ENCODE measurements around the gene MAPKAP1. TPM values are rescaled to one million over a fixed set of nuclear protein-coding genes. Genes with fewer than 3 reads are reported as not detected.
"Not testable (repeated sequence)": the region's sequence is repeated elsewhere in the genome, so short reads cannot be mapped to it uniquely, and the experiment has no call there.

The MAPKAP1 gene
- total RNA-seq, 1 experiment from 2014 or later, result 79.9 TPM

GRCh38 chr9:125732562-125732961 lies 25.6 kb upstream of the MAPKAP1 start:
- DNase-seq (ENCODE audit: low spot score), result no peak

GRCh38 chr9:125730168-125730567 lies 23.2 kb upstream of the MAPKAP1 start:
- DNase-seq (ENCODE audit: low spot score), result no peak

- no peak for DNase-seq (ENCODE audit: low spot score)
These were observed 19.6 kb upstream of the MAPKAP1 start for GRCh38 chr9:125726456-125727132.

GRCh38 chr9:125707472-125707804 lies 430 bp upstream of the MAPKAP1 start:
- DNase-seq (ENCODE audit: low spot score), result no peak

GRCh38 chr9:125705893-125706292 lies 1.1 kb downstream of the MAPKAP1 start:
- no peak for DNase-seq (ENCODE audit: low spot score)

GRCh38 chr9:125703662-125704061 lies 3.3 kb downstream of the MAPKAP1 start:
- no peak for DNase-seq (ENCODE audit: low spot score)

GRCh38 chr9:125701351-125701750 lies 5.7 kb downstream of the MAPKAP1 start:
- DNase-seq (ENCODE audit: low spot score), result no peak

- no peak for DNase-seq (ENCODE audit: low spot score)
These were observed 6.2 kb downstream of the MAPKAP1 start for GRCh38 chr9:125700791-125701190.

GRCh38 chr9:125699870-125700269 lies 7.1 kb downstream of the MAPKAP1 start:
- no peak for DNase-seq (ENCODE audit: low spot score)

- DNase-seq (ENCODE audit: low spot score), result no peak
These were observed 10.8 kb downstream of the MAPKAP1 start for GRCh38 chr9:125696106-125696647.

- DNase-seq (ENCODE audit: low spot score), result not testable (repeated sequence)
These were observed 11.5 kb downstream of the MAPKAP1 start for GRCh38 chr9:125695548-125695947.

- no peak for DNase-seq (ENCODE audit: low spot score)
These were observed 12.5 kb downstream of the MAPKAP1 start for GRCh38 chr9:125694478-125694877.

- not testable (repeated sequence) for DNase-seq (ENCODE audit: low spot score)
These were observed 13.5 kb downstream of the MAPKAP1 start for GRCh38 chr9:125693492-125693891.

GRCh38 chr9:125691869-125692268 lies 15.1 kb downstream of the MAPKAP1 start:
- DNase-seq (ENCODE audit: low spot score), result no peak

GRCh38 chr9:125690679-125691078 lies 16.3 kb downstream of the MAPKAP1 start:
- DNase-seq (ENCODE audit: low spot score), result no peak

GRCh38 chr9:125687163-125687863 lies 19.7 kb downstream of the MAPKAP1 start:
- DNase-seq (ENCODE audit: low spot score), result no peak

GRCh38 chr9:125685167-125685566 lies 21.8 kb downstream of the MAPKAP1 start:
- no peak for DNase-seq (ENCODE audit: low spot score)

GRCh38 chr9:125683486-125683885 lies 23.5 kb downstream of the MAPKAP1 start:
- no peak for DNase-seq (ENCODE audit: low spot score)

- no peak for DNase-seq (ENCODE audit: low spot score)
These were observed 24.7 kb downstream of the MAPKAP1 start for GRCh38 chr9:125682340-125682739.

- DNase-seq (ENCODE audit: low spot score), result no peak
These were observed 25.4 kb downstream of the MAPKAP1 start for GRCh38 chr9:125681657-125682056.

GRCh38 chr9:125681086-125681622 lies 25.9 kb downstream of the MAPKAP1 start:
- no peak for DNase-seq (ENCODE audit: low spot score)

- DNase-seq (ENCODE audit: low spot score), result no peak
These were observed 26.6 kb downstream of the MAPKAP1 start for GRCh38 chr9:125680445-125680844.
